Karpas-422 (cell line): ENCODE results near the gene GSS. TPM values are rescaled to one million over a fixed set of nuclear protein-coding genes. Genes with fewer than 3 reads are reported as not detected.

Experiments
- DNase-seq: peaks from one replicate; pipeline ENCODE4 v3.0.0-alpha.2; 2015
- H2AFZ ChIP-seq: fragments of 200-600 bp; sonication (generic); 2 replicates; pipeline ENCODE4 v1.6.1; 2014; ENCODE audit warnings: antibody characterized with exemption, low read length, mixed read lengths
- H3K27ac ChIP-seq: fragments of 200-600 bp; sonication (generic); 2 replicates; pipeline ENCODE4 v1.5.1; 2014; ENCODE audit warnings: mild to moderate bottlenecking, low read length, moderate library complexity
- H3K27me3 ChIP-seq: fragments of 200-600 bp; sonication (generic); 2 replicates; pipeline ENCODE4 v1.6.1; 2014; ENCODE audit warnings: low read length, mixed read lengths
- H3K36me3 ChIP-seq: fragments of 200-600 bp; sonication (generic); 2 replicates; pipeline ENCODE4 v1.6.1; 2014; ENCODE audit warnings: low read length, mixed read lengths; ENCODE audit not compliant: insufficient read depth
- H3K4me1 ChIP-seq: fragments of 200-600 bp; sonication (generic); 2 replicates; pipeline ENCODE4 v1.6.1; 2014; ENCODE audit warnings: mild to moderate bottlenecking, low read length, mixed read lengths
- H3K4me2 ChIP-seq: fragments of 200-600 bp; sonication (generic); 2 replicates; pipeline ENCODE4 v1.6.1; 2014; ENCODE audit warnings: low read length, low read depth, mild to moderate bottlenecking; ENCODE audit not compliant: poor library complexity, severe bottlenecking
- H3K4me3 ChIP-seq: fragments of 200-600 bp; sonication (generic); 2 replicates; pipeline ENCODE4 v1.5.1; 2014; ENCODE audit warnings: mild to moderate bottlenecking, antibody characterized with exemption, low read length, mixed read lengths
- H3K79me2 ChIP-seq: fragments of 200-600 bp; sonication (generic); 2 replicates; pipeline ENCODE4 v1.6.1; 2014; ENCODE audit warnings: mild to moderate bottlenecking, low read length, mixed read lengths
- H3K9ac ChIP-seq: fragments of 200-600 bp; sonication (generic); 2 replicates; pipeline ENCODE4 v1.6.0; 2014; ENCODE audit warnings: low read length
- H3K9me2 ChIP-seq: fragments of 200-600 bp; sonication (generic), shearing (Covaris generic); replicated peaks from 2 replicates; pipeline ENCODE4 v1.6.0; 2014; ENCODE audit warnings: mild to moderate bottlenecking, low read length, moderate library complexity; ENCODE audit not compliant: insufficient read depth
- H3K9me3 ChIP-seq: fragments of 300-700, 200-600 bp; sonication (generic); 2 replicates; pipeline ENCODE4 v1.6.1; 2014; ENCODE audit warnings: low read length, mixed read lengths
- H4K20me1 ChIP-seq: fragments of 200-600 bp; sonication (generic); 2 replicates; pipeline ENCODE4 v1.6.1; 2014; ENCODE audit warnings: mild to moderate bottlenecking, antibody characterized with exemption, low read length, low read depth; ENCODE audit not compliant: insufficient read depth
- total RNA-seq: library from RNA; depleted of rRNA; stranded (reverse); fragments of >200 nt; shearing (Covaris generic); gene quantifications from 2 replicates; pipeline ENCODE4 v1.2.3, GENCODE V29; 2014; ENCODE audit warnings: low replicate concordance

The GSS gene
- total RNA-seq, 1 experiment from 2014 or later, result 24.7 TPM

DNA sequence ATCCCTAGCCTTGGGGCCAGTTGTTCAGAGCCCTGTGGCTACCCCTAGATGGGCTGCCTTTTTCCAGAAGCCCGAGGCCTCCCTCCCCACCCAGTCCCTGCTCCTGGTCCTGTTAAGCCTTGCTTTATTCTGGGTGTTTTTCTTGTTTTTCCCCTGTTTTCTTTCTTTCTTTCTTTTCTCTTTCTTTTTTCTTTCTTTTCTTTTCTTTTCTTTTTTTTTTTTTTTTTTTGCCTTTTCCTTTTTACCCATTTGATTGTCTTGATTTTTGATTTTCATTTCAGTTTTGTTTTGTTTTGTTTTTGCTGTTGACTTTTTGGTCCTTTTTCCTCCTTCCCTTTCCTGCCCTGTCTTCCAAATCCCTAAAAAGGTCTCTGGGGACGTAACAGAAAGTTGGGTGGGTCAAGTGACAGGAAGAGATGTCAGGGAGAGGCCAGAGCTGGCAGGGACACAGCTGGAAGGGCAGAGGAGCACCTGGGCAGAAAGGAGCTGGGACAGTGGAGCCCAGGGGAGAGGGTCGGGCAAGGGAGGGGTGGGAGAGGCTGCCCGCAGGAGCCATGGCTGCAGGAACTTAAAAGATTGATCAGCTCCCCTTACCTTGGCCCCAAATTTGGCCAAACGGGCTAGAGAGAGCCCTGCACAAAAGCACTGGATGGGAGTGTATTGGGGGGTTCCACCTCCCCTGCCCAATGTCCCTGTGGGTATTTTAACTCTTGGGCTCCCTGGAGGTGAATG, 27.6 kb upstream of the GSS start:
- DNase-seq, result no peak
- Histone ChIP-seq H3K4me3 (no peak overlapping the region), H3K4me2 (no peak overlapping the region), H3K27ac (no peak overlapping the region), H3K79me2 (no peaks in the 10 kb centered on the region), H3K9me2 (no peaks in the 10 kb centered on the region), H3K9ac (no peak overlapping the region), H2AFZ (no peak overlapping the region), H3K4me1 (peaks cover 8% of the 10 kb centered on the region), H3K9me3 (no peaks in the 10 kb centered on the region), H4K20me1 (no peaks in the 10 kb centered on the region), H3K36me3 (no peaks in the 10 kb centered on the region), H3K27me3 (no peaks in the 10 kb centered on the region)

- H3K9me2 ChIP-seq, result no peaks in the 10 kb centered on the region
- H4K20me1 ChIP-seq, result no peaks in the 10 kb centered on the region
- H3K27me3 ChIP-seq, result no peaks in the 10 kb centered on the region
- no peak overlapping the region for H3K4me3 ChIP-seq
- no peak for DNase-seq
- H3K9me3 ChIP-seq, result no peaks in the 10 kb centered on the region
- H3K36me3 ChIP-seq, result no peaks in the 10 kb centered on the region
- H3K4me2 ChIP-seq, result no peak overlapping the region
- H3K79me2 ChIP-seq, result no peaks in the 10 kb centered on the region
- no peak overlapping the region for H2AFZ ChIP-seq
- H3K9ac ChIP-seq, result no peak overlapping the region
- H3K4me1 ChIP-seq, result peaks cover 14% of the 10 kb centered on the region
- no peak overlapping the region for H3K27ac ChIP-seq
These were observed 26.9 kb upstream of the GSS start for GRCh38 chr20:34982270-34983088.

DNA sequence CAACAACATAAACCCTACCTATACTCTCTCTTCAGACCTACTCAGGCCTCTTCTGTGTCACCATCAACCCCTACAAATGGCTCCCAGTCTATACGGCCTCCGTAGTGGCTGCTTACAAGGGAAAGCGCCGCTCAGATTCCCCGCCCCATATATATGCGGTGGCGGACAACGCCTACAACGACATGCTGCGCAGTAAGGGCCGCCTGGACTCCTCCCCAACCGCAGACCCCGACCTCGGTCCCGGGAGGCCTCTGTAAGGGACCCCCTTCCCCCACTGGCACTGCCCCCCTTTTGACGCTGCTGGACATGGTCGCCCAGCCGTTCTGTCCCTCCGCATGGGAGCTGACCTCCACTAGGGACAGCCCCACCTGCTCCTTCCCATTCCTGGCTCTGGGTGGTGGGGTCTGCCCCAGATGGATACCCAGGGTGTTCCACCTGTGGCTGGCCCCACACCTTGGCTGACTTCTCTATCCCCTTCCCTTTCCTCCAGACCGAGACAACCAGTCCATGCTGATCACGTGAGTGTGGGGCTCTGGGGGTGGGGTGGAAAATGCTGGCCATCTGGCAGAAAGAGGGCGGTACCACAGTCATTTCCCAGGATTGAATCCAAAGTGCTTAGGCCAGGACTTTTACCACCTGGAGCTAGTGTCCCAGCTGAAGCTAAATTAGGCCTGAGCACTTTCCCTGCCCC, 25.1 kb upstream of the GSS start:
- no peaks in the 10 kb centered on the region for H3K79me2 ChIP-seq
- no peak overlapping the region for H3K4me2 ChIP-seq
- no peaks in the 10 kb centered on the region for H3K27me3 ChIP-seq
- peaks cover 31% of the 10 kb centered on the region for H3K4me1 ChIP-seq
- no peaks in the 10 kb centered on the region for H3K36me3 ChIP-seq
- no peaks in the 10 kb centered on the region for H3K9me3 ChIP-seq
- DNase-seq, result no peak
- H2AFZ ChIP-seq, result no peak overlapping the region
- no peaks in the 10 kb centered on the region for H4K20me1 ChIP-seq
- H3K9ac ChIP-seq, result no peak overlapping the region
- H3K4me3 ChIP-seq, result no peak overlapping the region
- no peak overlapping the region for H3K27ac ChIP-seq
- no peaks in the 10 kb centered on the region for H3K9me2 ChIP-seq

- peak; percentile 62 for DNase-seq
- Histone ChIP-seq H2AFZ (no peak overlapping the region), H3K27ac (no peak overlapping the region), H3K36me3 (no peaks in the 10 kb centered on the region), H3K4me2 (no peak overlapping the region), H3K9me2 (no peaks in the 10 kb centered on the region), H3K4me3 (no peak overlapping the region), H3K9me3 (no peaks in the 10 kb centered on the region), H3K9ac (no peak overlapping the region), H3K27me3 (no peaks in the 10 kb centered on the region), H3K4me1 (peaks cover 31% of the 10 kb centered on the region), H4K20me1 (no peaks in the 10 kb centered on the region), H3K79me2 (no peaks in the 10 kb centered on the region)
These were observed 24.0 kb upstream of the GSS start for GRCh38 chr20:34979366-34980153.

GRCh38 chr20:34978092-34978744, 22.6 kb upstream of the GSS start:
- Histone ChIP-seq H3K27ac (no peak overlapping the region), H3K79me2 (no peaks in the 10 kb centered on the region), H3K27me3 (no peaks in the 10 kb centered on the region), H3K36me3 (no peaks in the 10 kb centered on the region), H3K9me3 (no peaks in the 10 kb centered on the region), H4K20me1 (no peaks in the 10 kb centered on the region), H3K4me2 (no peak overlapping the region), H3K4me1 (peaks cover 24% of the 10 kb centered on the region), H3K4me3 (no peak overlapping the region), H3K9me2 (no peaks in the 10 kb centered on the region), H3K9ac (no peak overlapping the region), H2AFZ (no peak overlapping the region)
- DNase-seq, result no peak

DNA sequence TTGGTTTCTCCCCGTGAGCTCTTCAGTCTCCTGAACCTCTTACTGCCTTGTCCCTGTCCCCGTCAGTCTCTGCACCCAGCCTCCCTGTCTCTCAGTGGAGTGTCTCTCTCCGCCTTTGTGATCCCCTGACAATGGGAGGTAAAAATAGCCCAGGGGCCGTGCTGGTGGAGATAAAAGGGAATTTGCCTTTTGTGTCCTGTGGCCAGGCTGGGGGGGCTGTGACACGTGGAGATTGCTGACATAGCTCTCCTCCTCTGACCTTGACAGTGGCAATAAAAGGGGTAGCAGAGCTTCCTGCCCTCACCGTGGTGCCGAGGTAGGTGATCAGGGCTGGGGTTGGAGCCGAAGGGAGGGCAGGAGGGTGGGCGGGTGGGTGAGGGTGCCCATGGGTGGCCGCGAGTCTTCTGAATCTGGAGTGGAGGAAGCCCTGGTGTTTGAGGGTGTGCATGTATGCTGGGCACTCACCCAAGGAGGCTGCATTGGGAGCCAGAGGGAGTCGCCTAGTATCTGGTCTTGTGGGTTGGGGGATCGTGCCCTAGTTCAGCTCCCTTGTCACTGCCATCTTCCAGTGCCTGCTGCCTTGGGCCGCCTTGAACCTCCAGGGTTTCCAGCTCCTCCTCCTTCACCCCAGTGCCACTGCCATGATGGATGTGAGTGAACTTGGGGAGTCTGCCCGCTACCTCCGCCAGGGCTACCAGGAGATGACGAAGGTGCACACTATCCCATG, 21.9 kb upstream of the GSS start:
- no peak overlapping the region for H2AFZ ChIP-seq
- no peaks in the 10 kb centered on the region for H4K20me1 ChIP-seq
- H3K36me3 ChIP-seq, result no peaks in the 10 kb centered on the region
- no peak overlapping the region for H3K4me3 ChIP-seq
- peaks cover 24% of the 10 kb centered on the region for H3K4me1 ChIP-seq
- no peak overlapping the region for H3K4me2 ChIP-seq
- H3K27ac ChIP-seq, result no peak overlapping the region
- no peaks in the 10 kb centered on the region for H3K9me2 ChIP-seq
- no peaks in the 10 kb centered on the region for H3K79me2 ChIP-seq
- DNase-seq, result no peak
- H3K9me3 ChIP-seq, result no peaks in the 10 kb centered on the region
- no peaks in the 10 kb centered on the region for H3K27me3 ChIP-seq
- H3K9ac ChIP-seq, result no peak overlapping the region

- peak overlapping the region; percentile 29 for H3K4me2 ChIP-seq
- DNase-seq, result no peak
- H3K9ac ChIP-seq, result no peak overlapping the region
- no peaks in the 10 kb centered on the region for H3K27me3 ChIP-seq
- no peaks in the 10 kb centered on the region for H3K9me3 ChIP-seq
- H3K79me2 ChIP-seq, result no peaks in the 10 kb centered on the region
- no peaks in the 10 kb centered on the region for H3K36me3 ChIP-seq
- no peaks in the 10 kb centered on the region for H3K9me2 ChIP-seq
- H3K4me1 ChIP-seq, result peaks cover 24% of the 10 kb centered on the region
- H2AFZ ChIP-seq, result no peak overlapping the region
- H3K4me3 ChIP-seq, result no peak overlapping the region
- H3K27ac ChIP-seq, result no peak overlapping the region
- no peaks in the 10 kb centered on the region for H4K20me1 ChIP-seq
These were observed 20.7 kb upstream of the GSS start for GRCh38 chr20:34976286-34976685.
